Measurements from ENCODE around the gene PHETA1. TPM values are rescaled to one million over a fixed set of nuclear protein-coding genes. Genes with fewer than 3 reads are reported as not detected.
"Not testable (repeated sequence)": the region's sequence is repeated elsewhere in the genome, so short reads cannot be mapped to it uniquely, and the experiment has no call there.

The PHETA1 gene
- total RNA-seq, 4 donors from 2014 or later = 6.9 to 29.9 (median 7.8) TPM

DNA sequence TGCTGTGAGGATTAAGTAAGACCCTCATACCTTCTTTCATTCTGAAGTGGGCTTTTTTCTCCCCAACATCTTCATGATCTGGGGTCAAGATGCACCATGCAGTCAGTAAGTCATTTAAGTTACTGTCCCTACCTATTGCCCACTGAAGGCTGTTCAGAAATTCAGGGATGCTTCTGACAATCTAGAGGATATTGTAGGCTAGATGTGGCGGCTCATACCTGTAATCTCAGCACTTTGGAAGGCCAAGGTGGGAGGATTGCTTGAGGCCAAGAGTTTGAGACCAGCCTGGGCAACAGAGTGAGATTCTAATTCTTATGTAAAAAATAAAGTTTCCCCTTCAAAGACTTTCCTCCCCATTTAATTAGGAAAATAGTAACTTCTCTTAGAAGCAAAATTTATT is 28.7 kb downstream of the PHETA1 start:
- intact Hi-C loops (cut with DNase I) = no loop called here
- Histone ChIP-seq H3K27me3 (no peaks in the 10 kb centered on the region), H3K36me3 (no peaks in the 10 kb centered on the region), H3K4me3 (no peak overlapping the region), H3K27ac (no peak overlapping the region), H3K9me3 (no peaks in the 10 kb centered on the region), H3K4me1 (no peaks in the 10 kb centered on the region)
- 78 to 80% methylated on average over 1 of the region's 1 CpG for WGBS, 2 donors
- TF ChIP-seq POLR2A (IDR thresholded peaks at IDR 0.05) = no peak
- TF ChIP-seq, protein P1, sequence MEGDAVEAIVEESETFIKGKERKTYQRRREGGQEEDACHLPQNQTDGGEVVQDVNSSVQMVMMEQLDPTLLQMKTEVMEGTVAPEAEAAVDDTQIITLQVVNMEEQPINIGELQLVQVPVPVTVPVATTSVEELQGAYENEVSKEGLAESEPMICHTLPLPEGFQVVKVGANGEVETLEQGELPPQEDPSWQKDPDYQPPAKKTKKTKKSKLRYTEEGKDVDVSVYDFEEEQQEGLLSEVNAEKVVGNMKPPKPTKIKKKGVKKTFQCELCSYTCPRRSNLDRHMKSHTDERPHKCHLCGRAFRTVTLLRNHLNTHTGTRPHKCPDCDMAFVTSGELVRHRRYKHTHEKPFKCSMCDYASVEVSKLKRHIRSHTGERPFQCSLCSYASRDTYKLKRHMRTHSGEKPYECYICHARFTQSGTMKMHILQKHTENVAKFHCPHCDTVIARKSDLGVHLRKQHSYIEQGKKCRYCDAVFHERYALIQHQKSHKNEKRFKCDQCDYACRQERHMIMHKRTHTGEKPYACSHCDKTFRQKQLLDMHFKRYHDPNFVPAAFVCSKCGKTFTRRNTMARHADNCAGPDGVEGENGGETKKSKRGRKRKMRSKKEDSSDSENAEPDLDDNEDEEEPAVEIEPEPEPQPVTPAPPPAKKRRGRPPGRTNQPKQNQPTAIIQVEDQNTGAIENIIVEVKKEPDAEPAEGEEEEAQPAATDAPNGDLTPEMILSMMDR (IDR thresholded peaks at IDR 0.05) = no peak
- no peak for DNase-seq

DNA sequence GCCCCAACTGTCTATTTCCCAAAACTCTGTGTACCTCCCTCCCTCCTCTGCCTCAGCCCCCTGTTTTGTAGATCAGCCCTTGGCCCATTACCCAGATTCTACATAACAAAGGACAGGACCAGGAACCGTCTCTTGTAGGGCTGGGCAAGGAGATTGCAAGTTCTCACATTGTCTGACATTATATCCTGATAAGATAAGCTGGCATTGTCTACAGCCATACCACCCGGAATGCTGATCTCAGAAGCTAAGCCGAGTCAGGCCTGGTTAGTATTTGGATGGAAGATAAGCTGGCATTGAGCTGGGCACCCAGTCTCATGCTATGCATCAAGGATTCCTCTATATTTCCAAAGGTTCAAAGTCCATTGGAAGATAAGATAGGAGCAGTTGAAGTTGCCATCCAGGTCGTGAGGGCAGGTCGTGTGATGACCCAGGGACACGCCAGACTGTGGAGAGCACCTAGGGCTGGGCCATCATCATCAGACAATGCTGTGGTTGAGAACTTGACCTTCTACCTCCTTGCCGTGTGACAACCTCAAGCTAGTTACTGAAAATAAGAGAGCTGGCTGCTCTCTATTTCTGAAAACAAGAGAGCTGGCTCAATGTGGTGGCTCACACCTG is 29.5 kb downstream of the PHETA1 start:
- TF ChIP-seq, protein P1 (IDR thresholded peaks at IDR 0.05) = no peak
- TF ChIP-seq POLR2A (IDR thresholded peaks at IDR 0.05) = no peak
- WGBS, 2 donors = 67 to 73% methylated on average over 3 to 7 of the region's 7 CpGs
- Histone ChIP-seq H3K27me3 (peaks cover 0 to under 1% (median 0%) of the 10 kb centered on the region in 4 donors), H3K9me3 (no peaks in the 10 kb centered on the region), H3K36me3 (no peaks in the 10 kb centered on the region), H3K27ac (no peak overlapping the region), H3K4me1 (no peaks in the 10 kb centered on the region), H3K4me3 (no peak overlapping the region)
- intact Hi-C loops (cut with DNase I) = no loop called here
- no peak for DNase-seq

DNA sequence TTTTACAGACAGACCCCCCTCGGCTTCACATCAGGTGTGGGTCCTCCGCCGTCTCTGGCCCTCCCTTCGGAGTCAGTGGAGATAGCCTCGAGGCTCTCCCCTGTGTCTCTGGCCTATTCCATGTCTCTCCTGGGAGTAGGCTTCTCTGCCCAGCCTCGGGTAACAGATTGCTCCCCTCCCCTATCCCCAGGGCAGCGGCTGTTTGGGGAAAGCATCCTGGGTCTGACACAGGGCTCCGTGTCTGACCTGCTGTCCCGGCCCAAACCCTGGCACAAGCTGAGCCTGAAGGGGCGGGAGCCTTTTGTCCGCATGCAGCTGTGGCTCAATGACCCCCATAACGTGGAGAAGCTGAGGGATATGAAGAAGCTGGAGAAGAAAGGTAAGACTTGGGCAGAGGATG is 30.8 kb downstream of the PHETA1 start:
- Histone ChIP-seq H3K4me3 (no peak overlapping the region), H3K27me3 (peaks cover 0 to 9% (median 0%) of the 10 kb centered on the region in 4 donors), H3K27ac (no peak overlapping the region), H3K9me3 (no peaks in the 10 kb centered on the region), H3K4me1 (no peaks in the 10 kb centered on the region), H3K36me3 (no peaks in the 10 kb centered on the region)
- intact Hi-C loops (cut with DNase I) = no loop called here
- DNase-seq = no peak
- 80% methylated on average over 5 to 11 of the region's 12 CpGs for WGBS, 2 donors
- TF ChIP-seq, protein P1 (IDR thresholded peaks at IDR 0.05) = no peak
- TF ChIP-seq POLR2A (IDR thresholded peaks at IDR 0.05) = no peak

DNA sequence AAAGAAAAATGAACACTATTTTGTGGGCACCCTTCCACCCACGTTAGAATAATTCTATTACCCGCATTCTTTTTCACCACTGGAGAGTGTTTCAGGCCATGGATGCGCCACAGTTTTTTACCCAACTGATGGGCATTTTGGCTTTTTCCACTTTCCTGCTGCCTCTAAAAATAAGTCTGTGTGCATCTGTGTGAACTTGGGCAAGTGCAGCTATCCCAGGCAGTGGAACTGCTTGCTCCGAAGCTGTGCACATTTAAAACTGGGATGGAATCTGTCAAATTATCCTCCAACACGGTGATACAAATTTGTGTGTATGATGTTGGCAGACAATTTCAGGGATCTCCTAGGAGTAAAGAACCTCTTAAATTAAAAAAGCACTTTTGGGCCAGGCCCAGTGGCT is 31.5 kb downstream of the PHETA1 start:
- 85 to 86% methylated on average over 5 of the region's 5 CpGs for WGBS, 2 donors
- DNase-seq = no peak
- intact Hi-C loops (cut with DNase I) = no loop called here
- no peaks in the 10 kb centered on the region for H3K4me1 ChIP-seq
- no peaks in the 10 kb centered on the region for H3K36me3 ChIP-seq
- no peak overlapping the region for H3K4me3 ChIP-seq
- TF ChIP-seq, protein P1 (IDR thresholded peaks at IDR 0.05) = no peak
- TF ChIP-seq POLR2A (IDR thresholded peaks at IDR 0.05) = no peak
- H3K27me3 ChIP-seq = peaks cover 0 to 16% (median 0%) of the 10 kb centered on the region in 4 donors
- no peak overlapping the region for H3K27ac ChIP-seq
- H3K9me3 ChIP-seq = no peaks in the 10 kb centered on the region

DNA sequence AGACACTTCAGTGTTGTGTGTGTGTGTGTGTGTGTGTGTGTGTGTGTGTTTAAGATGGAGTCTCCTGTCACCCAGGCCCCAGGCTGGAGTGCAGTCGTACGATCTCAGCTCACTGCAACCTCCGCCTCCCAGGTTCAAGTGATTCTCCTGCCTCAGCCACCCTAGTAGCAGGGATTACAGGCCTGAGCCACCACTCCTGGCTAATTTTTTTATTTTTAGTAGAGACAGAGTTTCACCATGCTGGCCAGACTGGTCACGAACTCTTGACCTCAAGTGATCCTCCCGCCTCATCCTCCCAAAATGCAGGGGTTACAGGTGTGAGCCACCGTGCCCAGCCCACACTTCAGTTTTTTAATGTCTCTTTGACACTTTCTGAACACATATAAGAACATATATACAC is 32.5 kb downstream of the PHETA1 start:
- H3K27ac ChIP-seq; H3K4me3 ChIP-seq; intact Hi-C loops (cut with DNase I); H3K4me1 ChIP-seq; DNase-seq; H3K36me3 ChIP-seq; H3K9me3 ChIP-seq: not testable (repeated sequence)
- peaks cover 0 to 24% (median 0%) of the 10 kb centered on the region in 4 donors for H3K27me3 ChIP-seq
- WGBS, 2 donors = 81 to 88% methylated on average over 6 of the region's 6 CpGs

DNA sequence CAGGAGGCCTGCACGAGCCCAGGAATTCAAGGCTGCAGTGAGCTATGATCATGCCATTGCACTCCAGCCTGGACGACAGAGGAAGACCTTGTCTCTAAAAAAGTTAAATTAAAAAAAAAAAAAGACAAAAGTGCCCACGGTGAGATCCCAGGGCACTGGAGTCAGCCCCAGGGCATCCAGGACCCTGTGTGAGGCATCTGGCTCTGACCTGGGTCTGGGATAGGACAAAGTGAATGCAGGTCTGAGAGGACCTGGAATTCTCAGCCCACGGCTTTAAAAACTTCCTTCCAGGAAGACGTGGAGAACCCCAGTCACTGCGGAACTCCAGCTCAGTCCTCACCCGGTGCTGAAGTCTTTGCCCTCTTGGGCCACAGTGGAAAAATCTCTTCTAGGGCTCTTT is 33.1 kb downstream of the PHETA1 start:
- DNase-seq = no peak

DNA sequence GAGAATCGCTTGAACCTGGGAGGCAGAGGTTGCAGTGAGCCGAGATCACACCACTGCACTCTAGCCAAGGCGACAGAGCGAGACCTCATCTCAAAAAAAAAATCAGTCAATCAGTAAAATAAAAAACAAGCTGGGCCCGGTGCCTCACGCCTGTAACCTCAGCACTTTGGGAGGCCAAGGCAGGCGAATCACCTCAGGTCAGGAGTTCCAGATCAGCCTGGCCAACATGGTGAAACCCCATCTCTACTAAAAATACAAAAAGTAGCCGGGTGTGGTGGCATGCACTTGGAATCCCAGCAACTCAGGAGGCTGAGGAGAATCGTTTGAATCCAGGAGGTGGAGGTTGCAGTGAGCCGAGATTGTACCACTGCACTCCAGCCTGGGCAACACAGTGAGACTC is 33.6 kb downstream of the PHETA1 start:
- intact Hi-C loops (cut with DNase I) = not testable (repeated sequence)
- WGBS, 2 donors = 79 to 86% methylated on average over 9 of the region's 10 CpGs

More for the DNA sequence above, 33.1 kb downstream of the PHETA1 start:
- intact Hi-C loops (cut with DNase I) = no loop called here
- Histone ChIP-seq H3K36me3 (no peaks in the 10 kb centered on the region), H3K9me3 (no peaks in the 10 kb centered on the region), H3K27ac (no peak overlapping the region), H3K27me3 (peaks cover 0 to 25% (median 0%) of the 10 kb centered on the region in 4 donors), H3K4me1 (no peaks in the 10 kb centered on the region), H3K4me3 (no peak overlapping the region)
- WGBS, 2 donors = 69 to 78% methylated on average over 6 to 7 of the region's 7 CpGs
- no peak for TF ChIP-seq POLR2A (IDR thresholded peaks at IDR 0.05)
- TF ChIP-seq, protein P1 (IDR thresholded peaks at IDR 0.05) = no peak

More for the DNA sequence above, 33.6 kb downstream of the PHETA1 start:
- H3K27ac ChIP-seq, DNase-seq, H3K36me3 ChIP-seq, H3K9me3 ChIP-seq, H3K4me3 ChIP-seq, H3K4me1 ChIP-seq: not testable (repeated sequence)
- H3K27me3 ChIP-seq = peaks cover 0 to 26% (median 0%) of the 10 kb centered on the region in 4 donors

Measured in esophagus squamous epithelium (tissue), 5 donors.